SHP77 (cell line): ENCODE data around the gene DIRAS1.
"Not testable (repeated sequence)": the region's sequence is repeated elsewhere in the genome, so short reads cannot be mapped to it uniquely, and the experiment has no call there.

ENCODE experiments used
- DNase-seq, 2 experiments: peaks; one replicate each; lab custom pipeline; 2025; lab: John Stamatoyannopoulos, UW

Gene DIRAS1

GRCh38 chr19:2676823-2677222 is 44.3 kb downstream of the DIRAS1 start:
- DNase-seq: no peak

- DNase-seq: no peak
Measured at GRCh38 chr19:2675892-2676291, 45.3 kb downstream of the DIRAS1 start.

- DNase-seq: no peak
Measured at GRCh38 chr19:2670217-2670616, 51.0 kb downstream of the DIRAS1 start.

GRCh38 chr19:2668175-2668763 is 52.9 kb downstream of the DIRAS1 start:
- no peak for DNase-seq

- DNase-seq: not testable (repeated sequence)
Measured at GRCh38 chr19:2667349-2667748, 53.8 kb downstream of the DIRAS1 start.

GRCh38 chr19:2666344-2666994 is 54.7 kb downstream of the DIRAS1 start:
- DNase-seq: no peak

GRCh38 chr19:2665103-2665502 is 56.1 kb downstream of the DIRAS1 start:
- DNase-seq: no peak
